ENCODE results near the gene TOLLIP.

TOLLIP gene

DNA sequence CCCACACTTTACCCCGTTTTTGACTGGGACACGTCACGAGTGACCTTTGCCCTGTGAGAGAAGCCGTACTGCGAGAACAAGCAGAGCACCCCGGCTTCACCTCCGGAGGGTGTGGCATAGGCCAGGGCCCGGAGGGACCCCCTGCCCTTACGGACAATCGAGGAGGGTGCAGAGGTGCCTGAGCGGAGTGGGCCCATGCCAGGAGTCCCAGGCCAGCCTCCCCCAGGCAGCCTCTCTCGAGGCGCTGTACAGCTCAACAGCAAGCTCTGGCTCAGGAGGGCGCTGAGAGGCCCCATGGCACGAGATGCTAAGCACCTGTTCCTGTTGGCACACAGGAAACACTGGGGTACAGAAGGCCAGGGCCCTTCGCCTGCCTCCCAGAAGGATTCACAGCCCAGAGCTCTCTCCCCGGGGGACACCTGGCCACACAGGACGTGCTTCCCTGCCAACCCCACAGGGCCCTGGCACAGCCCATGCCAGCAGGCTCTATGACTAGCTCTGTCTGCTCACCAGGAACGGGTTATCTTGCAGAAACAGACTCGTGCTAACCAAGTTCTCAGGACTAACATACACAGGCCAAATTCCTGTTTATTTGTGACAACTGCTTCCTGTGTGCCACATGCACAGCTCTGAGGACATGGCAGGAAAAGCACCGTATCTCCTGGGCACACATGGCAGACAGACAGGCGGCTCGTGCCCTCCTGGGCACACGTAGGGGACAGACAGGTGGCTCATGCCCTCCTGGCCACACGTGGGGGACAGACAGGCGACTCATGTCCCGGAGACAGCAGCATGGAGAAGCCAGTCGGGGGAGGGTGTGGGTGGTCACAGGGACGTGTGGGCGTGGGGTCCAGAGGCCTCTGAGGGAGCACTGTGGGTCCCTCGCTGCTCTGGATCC, 11.6 kb downstream of the TOLLIP start:
- DNase-seq: no peak

DNA sequence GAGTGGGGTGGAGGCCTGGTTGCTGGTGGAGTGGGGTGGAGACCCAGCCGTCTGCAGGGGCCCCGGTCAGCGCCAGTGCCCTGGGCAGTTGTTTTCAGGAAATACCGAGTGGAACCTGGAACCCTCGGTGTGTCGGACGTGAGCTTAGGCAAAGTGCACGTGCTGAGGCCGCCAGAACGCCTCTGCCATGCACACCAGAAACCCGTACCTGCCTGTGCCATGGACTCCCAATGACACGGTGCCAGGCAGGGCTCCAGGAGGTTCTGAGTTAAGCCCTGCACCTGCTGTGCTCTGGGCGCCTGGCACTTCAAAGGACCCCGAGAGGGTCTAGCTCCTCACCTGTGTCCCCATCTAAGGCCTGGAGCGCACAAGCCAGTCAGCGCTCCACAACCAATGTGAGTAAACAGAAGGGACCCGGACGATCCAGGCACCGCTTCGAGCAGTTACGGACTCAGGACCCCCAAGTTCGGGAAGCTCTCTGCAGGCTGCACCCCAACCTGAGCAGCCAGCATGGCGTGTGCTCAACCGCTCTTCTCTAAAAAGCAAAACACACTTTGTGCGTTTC, 12.3 kb downstream of the TOLLIP start:
- DNase-seq: no peak

DNA sequence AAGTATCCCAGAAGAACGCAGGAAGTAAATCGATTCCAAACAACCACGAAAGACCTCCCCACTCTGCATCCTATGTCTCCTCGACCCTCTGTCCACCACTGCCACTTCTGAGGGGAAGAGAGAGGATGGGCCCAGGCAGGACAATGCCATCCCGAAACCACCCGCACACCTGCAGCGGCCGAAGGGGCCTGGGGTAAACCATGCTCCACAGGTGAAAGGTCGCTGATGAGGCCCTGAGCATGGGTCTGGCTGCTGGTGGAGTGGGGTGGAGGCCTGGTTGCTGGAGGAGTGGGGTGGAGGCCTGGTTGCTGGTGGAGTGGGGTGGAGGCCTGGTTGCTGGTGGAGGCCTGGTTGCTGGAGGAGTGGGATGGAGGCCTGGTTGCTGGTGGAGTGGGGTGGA, 13.1 kb downstream of the TOLLIP start:
- no peak for DNase-seq

DNA sequence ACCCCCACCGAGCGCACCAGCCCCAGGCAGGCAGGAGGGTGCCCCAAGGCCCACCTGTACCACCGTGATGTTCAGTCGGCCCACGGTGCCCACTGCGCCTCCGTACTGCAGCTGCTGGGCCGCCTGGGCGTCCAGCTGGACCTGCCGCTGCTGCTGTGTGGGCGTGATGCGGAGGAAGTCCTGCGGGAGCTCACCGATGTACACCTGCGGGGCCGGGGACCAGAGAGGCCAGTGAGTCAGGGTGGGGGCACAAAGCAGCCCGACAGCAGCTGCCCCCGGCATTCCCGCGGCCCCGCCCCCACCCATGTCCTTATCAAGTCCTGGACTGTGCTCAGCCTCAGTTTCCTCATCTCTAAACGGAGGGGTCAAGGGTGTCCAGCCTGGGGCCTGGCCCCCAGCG, 13.8 kb downstream of the TOLLIP start:
- DNase-seq: no peak

DNA sequence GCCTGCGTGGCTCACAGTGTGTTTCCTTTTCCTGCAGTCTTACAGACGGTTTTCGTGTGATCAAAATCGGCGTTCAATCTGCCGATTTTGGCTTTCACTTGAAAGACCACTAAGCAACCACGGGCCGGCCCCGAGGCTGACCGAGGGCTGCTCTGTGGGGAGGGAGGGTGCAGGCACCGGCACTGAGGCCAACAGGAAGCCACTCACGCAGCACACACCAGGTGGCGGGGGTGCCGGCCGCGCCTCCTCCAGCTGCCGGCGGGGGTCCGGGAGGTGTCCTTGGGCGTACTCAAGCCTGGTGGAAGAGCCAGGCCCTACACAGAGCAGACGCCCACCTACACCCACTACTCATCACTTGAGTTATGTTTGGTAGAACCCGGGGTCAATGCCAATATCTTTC, 14.3 kb downstream of the TOLLIP start:
- DNase-seq: no peak

DNA sequence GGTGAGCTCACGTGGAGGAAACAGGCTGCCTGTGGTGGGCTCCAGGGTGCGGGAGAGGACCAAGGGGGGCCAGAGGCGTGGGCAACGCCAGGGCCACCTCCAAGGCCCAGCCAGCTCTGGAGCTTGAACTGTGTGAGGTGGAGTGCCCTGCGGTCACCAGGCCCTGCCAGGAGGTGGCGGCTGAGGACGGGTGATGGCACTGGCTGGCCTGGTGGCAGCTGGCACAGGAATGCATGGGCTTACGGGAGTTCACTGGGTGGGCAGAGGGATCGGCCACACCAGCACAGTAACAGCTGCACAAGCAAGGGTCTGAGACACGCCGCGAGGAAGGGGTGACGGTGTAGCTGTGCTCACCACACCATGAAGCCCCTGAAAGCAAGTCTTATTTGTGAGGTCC, 15.8 kb downstream of the TOLLIP start:
- DNase-seq: no peak

DNA sequence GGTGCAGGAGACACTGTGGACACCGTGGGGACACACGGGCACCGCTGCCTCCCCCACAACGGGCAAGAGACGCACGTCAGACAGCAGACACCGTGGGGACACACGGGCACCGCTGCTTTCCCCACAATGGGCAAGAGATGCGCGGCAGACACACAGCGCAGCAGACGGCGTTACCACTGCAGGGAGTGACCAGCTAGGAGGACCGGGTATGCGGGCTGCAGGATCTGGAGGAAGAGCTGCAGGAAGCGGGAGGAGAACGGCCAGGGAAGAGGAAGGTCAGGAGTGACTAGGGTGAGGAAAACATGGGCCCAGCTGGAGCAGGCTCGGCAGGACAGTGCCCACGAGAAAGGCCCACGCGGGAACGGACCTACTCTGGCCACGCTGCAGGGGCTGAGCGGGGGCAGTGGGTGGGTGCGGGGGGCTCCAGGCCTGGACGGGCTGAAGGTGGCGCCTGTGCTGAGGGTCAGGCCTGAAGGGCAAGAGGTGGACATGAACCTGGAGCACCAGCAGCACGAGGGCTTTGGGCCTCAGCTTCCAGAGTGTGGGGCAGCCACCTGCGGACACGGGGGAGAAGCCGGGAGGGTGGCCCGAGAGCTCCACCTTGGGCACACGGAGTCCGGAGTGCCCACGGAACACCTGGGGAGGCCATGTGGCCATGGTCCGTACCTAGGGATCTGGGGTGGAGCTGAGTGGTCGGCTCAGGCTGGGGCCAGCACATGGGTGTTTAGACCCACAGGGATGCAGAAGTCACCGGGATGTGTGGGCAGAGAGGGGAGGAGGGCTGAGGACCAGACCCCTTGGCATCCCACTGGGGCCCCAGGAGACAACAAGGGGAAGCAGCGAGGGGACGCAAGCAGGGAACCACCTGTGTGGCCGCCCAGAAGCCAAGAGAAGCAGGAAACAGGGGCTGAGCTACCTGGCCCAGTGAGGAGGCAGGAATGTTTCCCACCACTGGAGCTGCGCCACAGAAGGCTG, 16.5 kb downstream of the TOLLIP start:
- DNase-seq: no peak

DNA sequence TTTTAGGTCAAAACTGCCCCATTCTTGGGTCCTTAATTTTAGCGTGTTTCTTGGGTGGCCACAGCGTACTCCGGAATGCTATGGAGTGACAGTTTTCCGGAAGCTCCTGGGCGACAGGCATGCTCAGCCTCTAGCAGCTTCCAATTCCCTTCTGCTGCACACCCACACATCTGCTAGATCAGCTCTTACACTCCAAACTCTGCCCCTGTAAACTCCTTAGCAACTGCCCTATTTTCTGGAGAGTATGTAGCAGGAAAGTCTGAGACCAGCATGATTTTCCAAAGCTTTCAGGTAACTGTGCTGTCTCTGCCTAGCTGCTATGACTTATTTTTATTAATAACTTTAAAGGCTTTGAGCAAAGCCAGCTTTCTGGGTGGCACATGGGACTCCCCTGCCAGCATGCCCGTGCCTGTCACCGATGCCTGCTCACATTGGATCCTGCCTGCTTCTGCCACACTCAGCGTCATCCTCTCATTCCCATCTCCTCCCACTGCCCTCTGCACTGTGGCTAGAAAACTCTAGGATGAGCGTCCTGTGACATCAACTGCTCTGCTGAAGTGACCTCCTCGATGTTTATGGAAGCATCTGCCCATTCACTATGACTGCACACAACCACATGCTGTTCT, 17.3 kb downstream of the TOLLIP start:
- DNase-seq: no peak

DNA sequence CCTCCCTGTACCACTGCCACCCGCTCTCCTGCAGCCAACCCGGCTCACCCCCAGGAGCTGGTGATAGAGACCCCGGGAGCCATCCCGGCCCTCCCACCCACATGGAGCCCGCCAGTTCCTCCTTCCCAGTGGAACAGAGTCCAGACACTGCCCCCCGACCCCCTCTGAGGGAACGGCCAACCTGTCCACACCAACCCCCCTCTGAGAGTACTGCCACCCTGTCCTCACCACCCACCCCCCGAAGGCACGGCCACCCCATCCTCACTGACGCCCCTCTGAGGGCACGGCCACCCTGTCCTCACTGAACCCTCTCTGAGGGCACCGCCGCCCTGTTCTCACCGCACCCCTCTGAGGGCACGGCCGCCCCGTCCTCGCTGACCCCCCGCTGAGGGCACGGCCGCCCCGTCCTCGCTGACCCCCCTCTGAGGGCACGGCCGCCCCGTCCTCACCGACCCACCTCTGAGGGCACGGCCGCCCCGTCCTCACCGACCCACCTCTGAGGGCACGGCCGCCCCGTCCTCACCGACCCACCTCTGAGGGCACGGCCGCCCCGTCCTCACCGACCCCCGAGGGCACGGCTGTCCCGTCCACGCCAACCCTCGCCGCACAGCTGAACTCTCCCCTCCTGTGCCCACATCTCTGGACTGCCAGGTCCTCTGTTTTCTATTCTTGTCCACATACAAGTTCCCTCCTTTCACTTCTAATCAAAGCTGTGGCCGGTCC, 18.0 kb downstream of the TOLLIP start:
- no peak for DNase-seq

DNA sequence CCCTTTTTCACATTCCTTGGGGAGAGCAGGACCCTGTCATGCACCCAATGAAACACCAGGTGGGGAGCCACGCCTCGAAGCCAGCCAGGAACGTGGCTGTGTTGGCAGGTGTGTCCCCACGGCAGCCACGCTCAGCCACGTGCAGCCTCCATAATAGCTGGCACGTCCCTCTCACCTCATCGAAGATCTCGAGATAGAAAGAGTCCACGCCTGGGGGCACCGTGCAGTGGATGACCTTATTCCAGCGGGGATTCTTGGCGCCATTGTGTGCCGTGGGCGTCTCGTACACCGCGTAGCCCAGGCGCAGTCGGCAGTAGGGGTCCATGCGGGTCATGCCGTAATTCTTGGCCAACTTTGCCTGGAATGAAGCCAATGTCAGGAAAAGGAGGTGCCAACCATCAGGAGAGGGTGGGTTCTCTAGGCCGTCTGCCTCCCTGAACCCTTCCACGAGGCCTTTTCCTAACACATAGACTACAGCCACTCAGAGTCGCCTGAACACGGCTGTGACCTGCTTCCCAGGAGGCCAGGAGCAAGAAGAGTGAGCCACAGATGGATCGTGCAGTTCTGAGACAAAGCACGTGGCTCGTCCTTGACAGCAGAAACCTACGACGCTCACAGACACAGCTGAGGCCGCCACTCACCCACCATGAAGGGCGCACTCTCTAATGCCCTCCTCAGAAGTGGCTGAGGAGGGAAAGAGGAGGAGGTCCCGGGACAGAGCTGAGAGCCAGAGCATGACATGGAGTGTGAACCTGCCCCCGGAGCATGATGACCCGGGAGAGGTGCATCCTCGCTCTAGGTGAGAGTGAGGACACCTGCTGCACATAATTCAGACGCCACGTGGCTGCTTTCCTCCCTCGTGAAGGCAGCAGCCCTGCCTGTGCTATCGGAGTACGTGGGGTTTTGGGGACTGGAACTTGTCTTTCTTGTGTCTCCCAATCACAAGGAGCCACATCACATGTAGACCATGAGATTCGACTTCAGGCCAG, 19.1 kb downstream of the TOLLIP start:
- DNase-seq: no peak

DNA sequence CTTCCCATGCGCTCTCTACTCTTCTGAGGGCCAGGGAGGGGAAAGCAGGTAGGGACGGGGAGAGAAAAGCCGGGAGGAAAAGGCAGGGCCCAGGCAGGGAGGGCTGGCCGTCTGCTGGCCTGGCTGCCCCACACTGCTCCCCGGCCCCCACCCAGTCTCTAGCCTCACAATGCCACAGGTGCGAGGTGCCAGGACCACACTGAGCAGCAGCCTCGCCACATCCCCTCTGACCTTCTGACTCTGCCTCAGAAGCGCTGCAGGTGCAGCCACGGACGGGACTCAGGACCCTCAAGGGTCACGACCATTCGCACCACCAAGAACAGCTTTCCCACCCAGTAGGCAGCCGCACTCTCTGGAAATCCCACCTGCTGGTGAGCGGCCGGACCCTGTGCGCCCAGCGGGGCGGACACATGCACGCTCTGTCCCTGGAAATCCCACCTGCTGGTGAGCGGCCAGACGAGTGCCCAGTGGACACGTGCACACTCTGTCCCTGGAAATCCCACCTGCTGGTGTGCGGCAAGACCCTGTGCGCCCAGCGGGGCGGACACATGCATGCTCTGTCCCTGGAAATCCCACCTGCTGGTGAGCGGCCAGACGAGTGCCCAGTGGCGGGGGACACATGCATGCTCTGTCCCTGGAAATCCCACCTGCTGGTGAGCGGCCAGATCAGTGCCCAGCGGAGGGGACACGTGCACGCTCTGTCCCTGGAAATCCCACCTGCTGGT, 20.1 kb downstream of the TOLLIP start:
- DNase-seq: no peak

DNA sequence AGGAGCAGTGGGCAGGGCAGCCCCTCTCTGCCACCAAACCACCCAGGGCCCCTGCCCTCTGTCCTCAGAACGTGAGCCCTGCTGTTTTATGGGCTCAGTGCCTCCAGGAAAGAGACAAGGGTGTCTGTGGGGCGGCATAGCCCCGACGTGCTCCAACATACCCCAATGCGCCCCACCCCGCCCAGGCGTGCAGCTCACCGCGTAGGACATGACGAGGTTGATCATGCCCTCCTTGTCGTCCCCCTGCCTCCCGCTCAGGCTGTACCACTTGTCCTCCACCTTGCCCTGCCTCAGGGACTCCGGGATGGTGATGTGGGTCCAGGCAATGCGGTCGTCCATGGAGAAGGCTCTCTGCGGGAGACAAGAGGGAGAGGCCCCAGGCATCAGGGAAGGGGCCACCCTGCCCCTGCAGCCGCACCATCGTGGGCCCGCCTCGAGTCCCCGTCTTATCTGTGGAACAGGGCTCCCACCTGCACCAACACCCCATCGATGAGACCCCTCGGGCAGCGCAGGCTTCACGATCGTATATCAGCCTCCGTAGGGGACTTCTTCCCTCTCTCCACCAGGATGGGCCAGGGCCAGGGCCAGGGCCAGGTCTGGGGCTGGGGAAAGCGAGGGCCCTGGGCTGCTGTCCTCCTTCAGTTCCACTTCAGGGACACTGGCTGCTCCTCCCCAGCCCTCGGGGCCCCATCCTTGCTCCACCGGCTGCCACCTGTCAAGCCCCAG, 20.8 kb downstream of the TOLLIP start:
- DNase-seq: no peak

DNA sequence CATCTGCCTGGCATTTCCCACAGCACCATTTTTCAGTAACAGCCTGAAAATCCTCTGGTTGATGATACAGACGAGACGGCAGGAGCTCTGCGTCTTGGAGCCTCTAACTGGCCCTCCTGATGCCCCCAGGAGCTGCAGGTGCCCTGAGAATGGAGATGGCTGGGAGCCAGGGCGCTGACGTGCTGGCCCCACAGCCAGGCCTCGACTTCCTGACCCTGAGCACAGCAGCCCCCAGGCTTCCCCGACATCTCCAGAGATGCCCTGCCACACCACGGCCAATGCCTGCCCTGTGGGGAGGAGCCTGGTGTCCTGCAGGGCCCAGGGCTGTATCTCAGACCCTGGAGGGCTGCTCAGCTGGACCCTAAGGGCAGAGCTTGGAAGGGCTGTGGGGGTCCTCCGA, 21.5 kb downstream of the TOLLIP start:
- DNase-seq: no peak

DNA sequence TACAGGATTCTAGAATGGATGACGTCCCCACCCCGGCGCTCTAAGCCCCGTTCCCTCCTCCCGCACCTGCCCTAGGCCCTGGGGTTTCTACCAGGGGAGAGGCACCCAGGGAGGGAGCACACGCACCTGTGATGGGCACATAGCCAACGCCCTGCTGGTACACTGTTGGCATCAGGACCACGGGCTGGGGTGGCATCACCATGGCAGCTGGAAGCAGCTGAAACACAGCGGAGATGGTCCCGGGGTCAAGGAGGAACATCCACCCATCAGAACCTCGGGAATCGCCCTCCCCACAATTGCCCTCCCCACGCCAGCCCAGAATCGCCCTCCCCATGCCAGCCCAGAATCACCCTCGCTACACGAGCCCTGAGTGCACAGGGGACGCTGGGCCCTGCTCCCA, 23.6 kb downstream of the TOLLIP start:
- no peak for DNase-seq

DNA sequence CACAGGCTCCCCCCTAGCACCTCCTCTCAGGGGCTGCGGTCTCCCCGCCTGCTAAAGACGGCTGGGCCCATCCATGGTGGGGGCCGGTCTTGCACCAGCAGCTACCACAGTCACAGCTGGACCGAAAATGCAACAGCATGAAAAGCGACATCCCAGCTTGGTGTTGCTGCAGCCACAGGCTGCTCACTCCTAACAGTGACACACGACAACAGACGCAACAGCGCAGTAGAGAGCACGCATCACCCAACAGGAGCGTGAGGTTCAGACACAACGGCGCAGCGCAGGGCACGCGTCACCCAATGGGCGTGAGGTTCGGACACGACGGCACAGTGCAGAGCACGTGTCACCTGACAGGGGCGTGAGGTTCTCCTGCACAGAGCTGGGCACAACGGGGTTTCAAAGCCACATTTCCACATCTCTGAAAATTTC, 24.1 kb downstream of the TOLLIP start:
- no peak for DNase-seq

DNA sequence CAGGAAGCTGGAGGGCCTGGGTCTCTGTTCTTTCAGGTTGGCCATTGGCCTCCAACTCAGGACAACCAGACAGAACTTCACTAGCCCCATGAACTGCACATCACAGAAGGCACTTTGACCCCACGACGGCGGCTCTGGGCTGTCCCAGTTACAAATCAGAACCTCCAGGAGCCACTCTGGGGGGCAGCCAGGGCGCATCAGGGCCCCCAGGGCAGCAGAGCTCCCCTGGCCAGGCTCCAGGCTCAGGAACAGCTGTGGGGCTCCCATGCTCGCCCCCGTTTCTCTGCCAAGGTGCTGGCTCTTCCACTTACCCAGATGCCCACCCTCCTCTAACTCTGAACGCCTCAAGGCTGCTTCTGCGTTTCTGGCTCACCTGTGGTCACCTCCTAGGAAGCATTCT, 25.5 kb downstream of the TOLLIP start:
- DNase-seq: no peak

DNA sequence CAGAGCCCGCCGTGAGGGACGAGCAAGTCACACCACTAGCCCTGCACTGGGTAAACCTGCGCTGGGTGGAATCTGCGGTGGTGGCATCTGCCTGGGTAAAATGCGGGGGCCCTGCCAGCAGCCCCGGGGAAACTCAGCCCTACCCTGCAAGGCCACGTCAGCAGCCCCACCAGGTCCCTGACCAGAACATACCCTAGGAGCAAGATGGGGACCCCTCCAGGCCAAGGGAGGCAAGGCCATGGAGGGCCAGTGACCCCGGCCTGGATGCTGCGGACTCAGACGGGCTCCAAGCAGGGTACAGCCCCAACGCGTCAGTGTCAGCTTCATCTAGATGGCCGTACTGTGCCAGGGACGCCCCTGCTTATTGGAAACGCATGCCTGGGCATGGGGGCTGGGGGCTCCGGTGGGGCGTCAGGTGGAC, 26.3 kb downstream of the TOLLIP start:
- no peak for DNase-seq

DNA sequence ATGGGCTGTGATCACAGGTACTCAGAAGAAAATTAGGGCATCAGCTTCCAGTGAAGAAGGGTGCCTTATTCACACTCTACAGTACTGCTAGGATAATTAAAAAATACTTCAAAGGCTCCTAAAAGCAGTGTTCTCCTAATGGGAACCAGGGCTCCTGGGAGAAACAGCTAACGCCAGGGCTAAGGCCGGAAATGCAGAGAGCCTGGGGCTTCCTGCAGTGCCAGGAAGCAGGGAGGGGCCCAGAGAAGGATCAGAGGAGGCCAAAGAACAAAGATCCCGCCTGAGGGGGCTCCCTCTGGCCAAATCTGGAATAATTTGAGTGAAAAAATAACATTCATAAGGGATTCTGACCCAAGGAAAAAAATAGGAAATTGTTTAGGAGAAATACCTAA, 27.5 kb downstream of the TOLLIP start:
- DNase-seq: no peak

DNA sequence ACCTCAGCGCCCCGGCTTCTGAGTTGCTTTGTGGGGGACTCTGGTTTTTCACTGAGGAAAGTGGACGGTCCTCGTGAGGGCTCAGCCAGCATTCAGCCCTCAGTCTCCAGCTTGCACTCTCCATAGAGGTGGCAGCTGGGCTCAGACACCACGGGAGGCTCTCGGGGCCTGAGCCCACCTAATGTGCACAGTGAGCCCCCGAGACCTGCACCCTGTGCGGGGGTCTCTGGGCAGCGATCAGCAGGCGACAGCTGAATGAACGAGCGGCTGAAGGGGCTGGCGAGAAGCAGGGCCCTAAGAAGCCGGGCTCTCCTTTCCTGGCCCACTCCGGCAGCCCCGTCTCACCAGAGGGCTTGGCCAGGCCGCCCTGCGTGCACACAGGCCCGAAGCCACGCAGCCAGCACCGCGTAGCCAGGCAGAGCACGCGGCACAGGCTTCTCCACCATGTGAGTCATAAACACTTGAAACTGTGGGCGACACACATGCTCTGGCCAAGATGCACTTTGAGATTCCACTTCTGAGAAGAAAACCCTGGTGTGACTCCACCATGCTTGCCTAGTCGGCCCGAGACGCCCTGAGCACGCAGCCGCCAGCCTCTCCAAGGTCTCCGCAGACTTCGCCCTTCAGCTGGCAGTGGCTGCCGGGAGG, 28.0 kb downstream of the TOLLIP start:
- no peak for DNase-seq
